Measurements from ENCODE around the gene COX4I1. TPM values are rescaled to one million over a fixed set of nuclear protein-coding genes. Genes with fewer than 3 reads are reported as not detected.

COX4I1 gene
- total RNA-seq, 1 experiment from 2014 or later = 839 TPM

DNA sequence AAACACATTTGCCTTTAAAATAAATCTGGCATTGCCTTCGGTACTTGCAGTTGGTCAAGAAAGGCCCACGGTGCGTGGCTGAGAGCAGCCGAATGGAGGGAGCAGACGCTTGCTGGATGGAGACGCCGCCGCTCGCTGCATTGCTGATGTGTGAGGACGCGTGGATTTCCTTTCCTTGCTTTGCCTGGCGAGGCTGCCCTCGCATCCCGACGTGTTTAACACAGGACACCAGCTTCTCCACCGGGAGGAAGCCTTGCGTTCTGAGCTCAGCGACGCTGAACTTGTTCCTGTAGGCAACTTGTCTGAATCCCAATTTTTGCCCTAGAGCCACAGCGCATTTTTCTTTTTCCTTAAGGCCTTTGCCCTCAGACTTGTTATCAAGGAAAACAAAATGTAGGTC lies 45.8 kb downstream of the COX4I1 start:
- DNase-seq (ENCODE audit: low read depth, low spot score) = no peak
- Histone ChIP-seq H3K9me3 (ENCODE audit: control insufficient read depth in 1 of 2, insufficient read depth in 1 of 2, low read depth in 1 of 2, low read length in 2 of 2) (no peaks in the 10 kb centered on the region), H3K27me3 (ENCODE audit: insufficient read depth, low read length) (0 out of 2 replicates have a peak, but pooled peaks cover 16% of the 10 kb centered on the region), H3K4me2 (ENCODE audit: low read length) (no peak overlapping the region), H3K4me1 (ENCODE audit: control insufficient read depth in 1 of 2, insufficient read depth in 2 of 2, low read length in 2 of 2) (no peaks in the 10 kb centered on the region), H3K4me3 (replicated peaks in 1 of 2; ENCODE audit: low read depth in 1 of 2, low read length in 2 of 2) (no peak overlapping the region), H3K9me2 (ENCODE audit: insufficient read depth) (no peaks in the 10 kb centered on the region), H3K36me3 (ENCODE audit: control insufficient read depth in 1 of 2, insufficient read depth in 2 of 2, low read length in 2 of 2) (no peaks in the 10 kb centered on the region), H3K9ac (ENCODE audit: low read length) (no peak overlapping the region), H3K79me2 (ENCODE audit: insufficient read depth, low read length) (no peaks in the 10 kb centered on the region), H2AFZ (ENCODE audit: low read depth, low read length, poor library complexity, severe bottlenecking) (no peak overlapping the region), H4K20me1 (ENCODE audit: insufficient read depth) (no peaks in the 10 kb centered on the region), H3K27ac (ENCODE audit: low read depth, low read length) (no peak overlapping the region)
- intact Hi-C loops (cut with micrococcal nuclease) = no loop called here
- BruUV-seq (replicated peaks) = no TSS peak
- TF ChIP-seq TCF7L2 (IDR thresholded peaks at IDR 0.05; ENCODE audit: borderline replicate concordance, extremely low read depth, insufficient read depth, insufficient read length) (no peak), POLR2A (IDR thresholded peaks at IDR 0.05; ENCODE audit: borderline replicate concordance, extremely low read depth, insufficient read depth, insufficient read length) (no peak), EGR1 (IDR thresholded peaks at IDR 0.05; ENCODE audit: low read depth) (no peak), YY1 (IDR thresholded peaks at IDR 0.05; ENCODE audit: extremely low read depth, insufficient replicate concordance, low read depth, low read length) (no peak), ZFX (IDR thresholded peaks at IDR 0.05) (no peak), POLR2AphosphoS5 (IDR thresholded peaks at IDR 0.05; ENCODE audit: low read depth, low read length) (no peak)
- CTCF ChIA-PET = no interaction called here
- ATAC-seq = no peak
- POLR2A ChIA-PET = no interaction called here
- RAD21 ChIA-PET (ENCODE audit: low non-redundant PET in 1 of 2, low total read pairs in 2 of 2, uncharacterized antibody in 2 of 2, unreplicated experiment in 2 of 2) = no interaction called here

DNA sequence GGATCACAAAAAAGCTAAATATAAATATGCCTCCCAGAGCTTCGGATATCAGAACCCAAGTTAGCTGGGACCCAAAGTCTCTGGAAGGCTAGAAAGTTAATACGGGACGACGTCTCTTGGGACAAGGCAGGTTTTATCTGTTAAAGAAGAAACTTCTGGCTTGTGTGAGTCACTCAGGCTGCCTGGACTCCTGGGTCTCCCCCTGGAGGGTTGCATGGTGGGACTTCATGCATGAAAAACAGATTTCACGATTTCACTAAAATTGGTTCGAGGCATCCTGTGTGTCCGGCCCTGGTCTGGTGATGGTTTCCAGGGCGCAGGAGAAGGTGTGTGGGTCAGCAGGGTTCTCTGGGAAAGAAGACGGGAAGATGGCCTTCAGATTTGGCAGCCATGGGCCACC lies 47.0 kb downstream of the COX4I1 start:
- no peak for ATAC-seq
- Histone ChIP-seq H2AFZ (ENCODE audit: low read depth, low read length, poor library complexity, severe bottlenecking) (no peak overlapping the region), H3K9ac (ENCODE audit: low read length) (no peak overlapping the region), H3K4me2 (ENCODE audit: low read length) (no peak overlapping the region), H3K9me2 (ENCODE audit: insufficient read depth) (no peaks in the 10 kb centered on the region), H3K9me3 (ENCODE audit: control insufficient read depth in 1 of 2, insufficient read depth in 1 of 2, low read depth in 1 of 2, low read length in 2 of 2) (no peaks in the 10 kb centered on the region), H4K20me1 (ENCODE audit: insufficient read depth) (no peaks in the 10 kb centered on the region), H3K27me3 (ENCODE audit: insufficient read depth, low read length) (0 out of 2 replicates have a peak, but pooled peaks cover 16% of the 10 kb centered on the region), H3K36me3 (ENCODE audit: control insufficient read depth in 1 of 2, insufficient read depth in 2 of 2, low read length in 2 of 2) (no peaks in the 10 kb centered on the region), H3K79me2 (ENCODE audit: insufficient read depth, low read length) (no peaks in the 10 kb centered on the region), H3K4me3 (replicated peaks in 1 of 2; ENCODE audit: low read depth in 1 of 2, low read length in 2 of 2) (no peak overlapping the region), H3K27ac (ENCODE audit: low read depth, low read length) (no peak overlapping the region), H3K4me1 (ENCODE audit: control insufficient read depth in 1 of 2, insufficient read depth in 2 of 2, low read length in 2 of 2) (no peaks in the 10 kb centered on the region)
- BruUV-seq (replicated peaks) = no TSS peak
- ChIA-PET POLR2A (no interaction called here), RAD21 (ENCODE audit: low non-redundant PET in 1 of 2, low total read pairs in 2 of 2, uncharacterized antibody in 2 of 2, unreplicated experiment in 2 of 2) (no interaction called here), CTCF (no interaction called here)
- intact Hi-C loops (cut with micrococcal nuclease) = no loop called here
- no peak for DNase-seq (ENCODE audit: low read depth, low spot score)
- TF ChIP-seq SRF (IDR thresholded peaks at IDR 0.05; ENCODE audit: low read depth) (no peak), ATF3 (IDR thresholded peaks at IDR 0.05) (no peak), CTCF (IDR thresholded peaks at IDR 0.05 in 2 of 3, conservative IDR thresholded peaks at IDR 0.05 in 1 of 3; ENCODE audit: borderline replicate concordance in 1 of 3, insufficient read depth in 1 of 3, low read depth in 2 of 3, low read length in 2 of 3) (no peak), MAX (IDR thresholded peaks at IDR 0.05) (no peak), EGR1 (IDR thresholded peaks at IDR 0.05; ENCODE audit: low read depth) (no peak), YY1 (IDR thresholded peaks at IDR 0.05; ENCODE audit: extremely low read depth, insufficient replicate concordance, low read depth, low read length) (no peak), EZH2phosphoT487 (IDR thresholded peaks at IDR 0.05; ENCODE audit: borderline replicate concordance) (no peak), RAD21 (IDR thresholded peaks at IDR 0.05; ENCODE audit: low read depth) (no peak), EZH2 (IDR thresholded peaks at IDR 0.05) (no peak), POLR2AphosphoS5 (IDR thresholded peaks at IDR 0.05; ENCODE audit: low read depth, low read length) (no peak), ZBTB33 (IDR thresholded peaks at IDR 0.05; ENCODE audit: extremely low read depth, insufficient replicate concordance, low read length) (no peak), ZNF274 (IDR thresholded peaks at IDR 0.05; ENCODE audit: low read depth, low read length) (no peak)

Measured in HCT116 (cell line).